Osteocyte (in vitro differentiated cells): ENCODE results near the gene DEGS2. TPM values are rescaled to one million over a fixed set of nuclear protein-coding genes. Genes with fewer than 3 reads are reported as not detected.

Experiments
- DNase-seq: peaks from one replicate; pipeline ENCODE4 v3.0.0; 2021; ENCODE audit warnings: mixed read lengths; ENCODE audit not compliant: unreplicated experiment; ENCODE audit errors: extremely low spot score
- H3K27ac Mint-ChIP-seq: one replicate; pipeline ENCODE4 v1.8.0; 2021; ENCODE audit warnings: mild to moderate bottlenecking, mixed read lengths; ENCODE audit not compliant: unreplicated experiment
- H3K27me3 Mint-ChIP-seq: one replicate; pipeline ENCODE4 v1.8.0; 2021; ENCODE audit warnings: mixed read lengths; ENCODE audit not compliant: unreplicated experiment
- H3K36me3 Mint-ChIP-seq: one replicate; pipeline ENCODE4 v1.8.0; 2021; ENCODE audit warnings: mixed read lengths; ENCODE audit not compliant: unreplicated experiment
- H3K4me1 Mint-ChIP-seq: one replicate; pipeline ENCODE4 v1.8.0; 2021; ENCODE audit warnings: mixed read lengths; ENCODE audit not compliant: unreplicated experiment
- H3K4me3 Mint-ChIP-seq: one replicate; pipeline ENCODE4 v1.8.0; 2021; ENCODE audit warnings: mild to moderate bottlenecking, moderate library complexity, mixed read lengths; ENCODE audit not compliant: unreplicated experiment
- H3K9me3 Mint-ChIP-seq: one replicate; pipeline ENCODE4 v1.8.0; 2021; ENCODE audit warnings: mixed read lengths; ENCODE audit not compliant: unreplicated experiment
- CTCF ChIP-seq: fragments of 200-600 bp; sonication (generic); IDR thresholded peaks from 2 replicates; pipeline ENCODE4 v1.5.0; 2021; ENCODE audit warnings: antibody characterized with exemption, mild to moderate bottlenecking, moderate library complexity
- total RNA-seq: library from RNA; stranded (reverse); gene quantifications from 2 replicates; pipeline ENCODE4 v1.2.1, GENCODE V29; 2021

Gene DEGS2
- total RNA-seq, 1 donor from 2014 or later: 0.19 TPM

DNA sequence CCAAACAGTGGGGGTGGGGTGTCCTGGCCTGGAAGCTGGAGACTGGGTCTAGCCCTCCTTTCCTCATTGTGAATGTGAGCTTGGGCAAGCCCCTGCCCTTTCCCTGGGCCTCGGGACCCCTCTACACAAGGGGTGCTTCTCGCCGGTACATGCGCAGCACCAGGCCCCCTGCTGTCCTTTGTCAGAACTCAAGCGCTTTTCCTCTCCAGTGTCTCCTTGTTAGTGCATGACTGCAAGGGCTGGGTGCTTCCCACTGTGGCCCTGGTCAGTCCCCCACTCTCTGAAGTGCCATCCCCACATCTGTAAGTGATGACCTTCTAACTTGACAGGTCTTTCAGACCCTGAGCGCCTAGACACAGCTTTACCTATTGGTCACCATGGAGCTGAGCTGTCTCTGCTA is 44.2 kb downstream of the DEGS2 start:
- no peak for DNase-seq
- peaks cover 9% of the 10 kb centered on the region for H3K4me1 Mint-ChIP-seq
- no peak for TF ChIP-seq CTCF
- H3K27me3 Mint-ChIP-seq: no peaks in the 10 kb centered on the region
- no peaks in the 10 kb centered on the region for H3K9me3 Mint-ChIP-seq
- H3K27ac Mint-ChIP-seq: no peak overlapping the region
- H3K4me3 Mint-ChIP-seq: no peak overlapping the region
- peaks cover 18% of the 10 kb centered on the region for H3K36me3 Mint-ChIP-seq

DNA sequence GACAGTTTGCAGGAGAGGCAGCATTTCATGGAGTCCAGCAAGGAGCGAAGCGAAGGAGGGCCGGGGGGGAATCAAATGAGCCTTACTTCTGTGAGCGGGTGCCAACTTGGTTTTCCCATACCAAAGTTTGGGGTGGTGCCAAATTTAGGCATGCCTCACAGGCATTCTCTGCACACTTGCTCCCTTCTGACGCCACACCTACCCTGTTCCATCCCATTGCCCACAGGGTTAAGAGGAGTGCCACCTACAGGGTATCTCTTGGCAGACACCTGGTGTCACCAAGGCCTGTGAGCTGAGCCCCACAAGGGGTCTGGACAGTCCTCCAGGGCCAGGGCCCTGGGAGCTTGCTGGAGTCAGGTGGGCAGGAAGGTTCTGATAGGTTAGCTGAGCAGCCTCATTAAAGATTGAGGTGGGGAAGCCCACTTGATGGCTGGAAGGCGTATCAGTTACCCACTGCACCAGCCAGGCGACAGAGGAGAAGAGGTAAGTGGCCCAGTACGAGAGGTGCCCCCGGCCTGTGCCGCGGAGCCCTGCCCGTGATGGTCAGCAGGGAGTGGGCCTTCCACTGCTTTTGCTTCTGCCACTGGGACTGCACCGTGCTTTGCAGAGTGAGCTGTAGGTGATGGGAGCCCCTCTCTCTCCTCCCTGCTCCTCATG is 45.2 kb downstream of the DEGS2 start:
- peaks cover 17% of the 10 kb centered on the region for H3K36me3 Mint-ChIP-seq
- TF ChIP-seq CTCF: no peak
- no peak for DNase-seq
- peaks cover 12% of the 10 kb centered on the region for H3K4me1 Mint-ChIP-seq
- H3K9me3 Mint-ChIP-seq: no peaks in the 10 kb centered on the region
- no peaks in the 10 kb centered on the region for H3K27me3 Mint-ChIP-seq
- no peak overlapping the region for H3K4me3 Mint-ChIP-seq
- H3K27ac Mint-ChIP-seq: no peak overlapping the region

DNA sequence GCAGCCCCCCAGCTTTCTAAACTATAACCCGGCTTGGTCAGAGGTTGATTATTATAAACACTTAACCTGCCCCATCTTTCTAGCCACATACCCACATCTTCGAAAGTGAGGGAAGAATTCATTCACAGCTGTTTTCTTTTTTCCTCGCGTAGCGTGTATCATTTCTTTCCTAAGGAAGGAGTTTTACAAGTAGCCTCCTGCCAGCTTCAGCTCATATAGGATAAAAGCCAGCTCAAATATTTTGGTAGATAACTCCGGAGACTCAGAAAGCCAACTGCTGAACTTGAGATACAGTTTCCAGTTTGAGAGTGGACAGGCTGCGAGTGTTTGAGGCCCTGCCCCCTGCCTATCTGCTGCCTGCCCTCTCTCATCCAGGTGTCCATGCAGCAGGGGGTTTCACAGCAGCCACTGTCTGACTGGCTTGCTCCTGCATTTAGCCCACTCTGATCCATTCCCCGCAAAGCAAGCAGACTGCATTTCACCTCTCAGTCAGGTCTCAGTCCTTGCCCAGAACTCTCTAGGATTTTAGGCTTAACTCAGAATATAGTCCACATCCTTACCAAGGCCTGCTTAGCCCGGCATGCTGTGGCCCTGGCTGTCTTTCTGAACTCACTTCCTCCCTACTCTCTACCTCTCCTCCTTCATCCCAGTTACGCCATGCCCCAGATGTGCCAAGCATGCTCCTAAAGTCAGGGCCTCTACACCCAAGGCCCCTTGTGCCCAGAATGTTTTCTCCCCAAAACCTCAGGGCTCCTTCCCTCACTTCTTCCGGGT is 47.3 kb downstream of the DEGS2 start:
- no peak for TF ChIP-seq CTCF
- H3K27ac Mint-ChIP-seq: no peak overlapping the region
- no peak overlapping the region for H3K4me3 Mint-ChIP-seq
- H3K36me3 Mint-ChIP-seq: peaks cover 18% of the 10 kb centered on the region
- H3K4me1 Mint-ChIP-seq: peaks cover 33% of the 10 kb centered on the region
- no peaks in the 10 kb centered on the region for H3K9me3 Mint-ChIP-seq
- no peak for DNase-seq
- H3K27me3 Mint-ChIP-seq: no peaks in the 10 kb centered on the region

GRCh38 chr14:100110816-100111215 is 48.6 kb downstream of the DEGS2 start:
- Mint-ChIP-seq H3K27ac (no peak overlapping the region), H3K4me1 (peaks cover 41% of the 10 kb centered on the region), H3K36me3 (peaks cover 13% of the 10 kb centered on the region), H3K4me3 (no peak overlapping the region), H3K27me3 (no peaks in the 10 kb centered on the region), H3K9me3 (no peaks in the 10 kb centered on the region)
- no peak for DNase-seq
- no peak for TF ChIP-seq CTCF

DNA sequence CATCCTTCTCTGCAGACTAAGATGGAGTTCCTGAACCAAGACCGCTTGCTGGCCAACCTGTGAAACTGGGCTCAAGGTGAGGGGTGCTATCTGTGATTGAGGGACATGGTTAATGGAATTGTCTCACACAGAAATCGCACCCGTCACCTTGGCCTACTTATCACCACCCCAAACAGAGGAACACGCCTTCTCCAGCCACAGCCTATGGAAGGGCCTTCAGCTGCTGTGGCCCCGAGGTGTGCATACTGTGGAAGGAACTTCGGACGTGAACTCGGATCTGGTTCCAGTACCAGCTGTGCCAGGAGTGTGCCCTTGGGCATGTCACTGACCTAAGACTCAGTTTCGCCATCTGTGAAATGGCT is 49.9 kb downstream of the DEGS2 start:
- H3K27me3 Mint-ChIP-seq: no peaks in the 10 kb centered on the region
- no peak for TF ChIP-seq CTCF
- H3K4me1 Mint-ChIP-seq: peaks cover 53% of the 10 kb centered on the region
- no peak overlapping the region for H3K4me3 Mint-ChIP-seq
- H3K36me3 Mint-ChIP-seq: peaks cover 13% of the 10 kb centered on the region
- no peak for DNase-seq
- H3K27ac Mint-ChIP-seq: no peak overlapping the region
- H3K9me3 Mint-ChIP-seq: no peaks in the 10 kb centered on the region
